ENCODE results near the gene SRR.
A peak's percentile ranks its signal among the peaks of the same experiment; 100 is the strongest.
"Not testable (repeated sequence)": the region's sequence is repeated elsewhere in the genome, so short reads cannot be mapped to it uniquely, and the experiment has no call there.

SRR gene

DNA sequence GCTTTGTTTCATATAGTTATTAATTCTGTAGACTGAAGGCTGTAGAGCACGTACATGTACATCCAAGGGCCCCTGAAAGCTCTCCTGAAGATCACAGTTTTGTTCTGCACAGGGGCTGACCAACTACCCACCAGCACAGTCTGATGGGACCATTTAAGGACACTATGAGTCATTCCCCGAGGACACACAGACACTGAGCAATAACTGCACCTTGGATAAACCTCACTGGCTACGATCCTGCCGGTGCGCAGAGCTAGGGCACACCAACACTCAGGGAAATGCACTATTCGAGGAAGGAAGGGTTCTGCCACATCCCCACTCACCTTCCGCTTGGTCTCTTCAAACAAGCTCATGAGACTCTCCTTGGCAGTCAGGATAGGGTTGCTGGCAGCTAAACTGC, 20.4 kb upstream of the SRR start:
- DNase-seq: no peak
- intact Hi-C loops (cut with DNase I): no loop called here

DNA sequence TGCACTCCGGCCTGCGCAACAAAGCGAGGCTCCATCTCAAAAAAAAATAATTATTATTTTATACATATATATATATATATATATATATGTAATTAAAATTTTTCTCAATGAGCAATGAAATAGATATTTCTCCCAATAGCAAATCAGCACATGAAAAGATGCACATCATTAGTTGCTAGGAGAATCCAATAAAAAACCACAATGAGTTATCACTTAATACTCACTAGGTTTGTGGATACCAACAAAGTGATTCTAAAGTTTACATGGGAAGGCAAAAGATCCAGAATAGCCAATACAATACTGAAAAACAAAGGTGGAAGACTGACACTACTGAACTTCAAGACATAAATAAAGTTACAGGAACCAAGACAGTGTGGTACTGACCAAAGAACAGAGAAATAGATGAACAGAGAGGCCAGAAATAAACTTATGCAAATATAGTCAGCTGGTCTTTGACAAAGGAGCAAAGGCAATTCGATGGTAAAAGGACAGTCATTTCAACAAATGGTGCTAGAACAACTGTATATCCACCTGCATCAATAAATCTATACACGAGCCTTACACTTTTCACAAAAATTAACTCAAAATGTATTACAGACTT, 13.8 kb upstream of the SRR start:
- DNase-seq: no peak
- intact Hi-C loops (cut with DNase I): no loop called here

DNA sequence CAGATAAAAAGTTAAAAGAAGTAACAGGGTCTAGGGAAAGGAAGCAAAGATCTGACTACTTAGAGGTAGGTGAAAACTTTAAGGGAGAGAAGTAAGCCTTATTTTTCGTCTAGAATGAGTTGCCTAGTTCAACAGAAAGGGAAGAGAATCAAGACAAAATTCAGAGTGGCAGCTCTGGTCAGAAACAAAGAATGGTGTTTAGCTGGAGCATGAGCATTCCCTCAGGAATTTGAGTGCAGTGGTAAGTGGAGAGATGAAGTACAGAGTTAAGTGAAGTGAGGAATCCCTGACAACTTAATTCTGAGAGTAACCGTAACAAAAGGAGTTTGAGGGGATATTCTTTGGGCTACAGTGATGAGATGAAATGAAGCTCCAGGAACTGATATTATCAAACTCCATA, 11.7 kb upstream of the SRR start:
- no peak for DNase-seq
- intact Hi-C loops (cut with DNase I): no loop called here

DNA sequence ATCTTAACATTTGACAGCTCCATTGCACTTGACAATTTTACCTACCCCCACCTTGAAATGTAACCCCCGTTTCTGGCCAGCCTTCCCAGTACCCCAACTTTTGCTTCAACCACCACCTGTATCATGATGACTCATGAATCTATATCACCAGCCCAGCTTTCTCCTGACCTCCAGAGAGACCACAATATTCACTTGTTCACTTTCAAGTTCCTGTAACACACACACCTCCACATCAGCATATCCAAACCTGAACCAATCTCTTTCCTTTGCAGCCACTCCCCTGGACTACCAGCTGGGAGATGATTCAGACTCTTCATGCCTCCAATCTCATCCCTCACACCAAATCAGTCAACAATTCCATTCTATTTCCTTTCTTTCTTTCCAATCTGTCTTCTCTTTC, 8.2 kb upstream of the SRR start:
- DNase-seq: no peak
- intact Hi-C loops (cut with DNase I): no loop called here

DNA sequence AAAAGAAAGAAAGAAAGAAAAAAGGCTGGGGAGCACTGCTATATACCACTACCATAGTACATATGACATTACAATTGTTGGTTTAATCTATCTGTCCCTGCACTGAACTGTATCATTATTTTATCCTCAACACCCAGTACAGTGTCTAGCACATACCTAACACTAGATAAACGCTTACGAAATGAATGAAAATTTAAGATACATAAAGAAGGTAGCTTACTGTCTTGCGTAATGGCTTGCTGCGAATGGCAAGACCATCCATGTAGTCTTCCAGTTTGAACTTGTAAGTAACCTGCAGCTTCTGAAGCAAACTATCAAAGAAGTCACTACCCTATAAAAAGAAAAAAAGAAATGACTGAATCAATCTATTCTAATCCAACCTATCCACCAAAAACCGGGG, 6.7 kb upstream of the SRR start:
- intact Hi-C loops (cut with DNase I): no loop called here
- DNase-seq: no peak

DNA sequence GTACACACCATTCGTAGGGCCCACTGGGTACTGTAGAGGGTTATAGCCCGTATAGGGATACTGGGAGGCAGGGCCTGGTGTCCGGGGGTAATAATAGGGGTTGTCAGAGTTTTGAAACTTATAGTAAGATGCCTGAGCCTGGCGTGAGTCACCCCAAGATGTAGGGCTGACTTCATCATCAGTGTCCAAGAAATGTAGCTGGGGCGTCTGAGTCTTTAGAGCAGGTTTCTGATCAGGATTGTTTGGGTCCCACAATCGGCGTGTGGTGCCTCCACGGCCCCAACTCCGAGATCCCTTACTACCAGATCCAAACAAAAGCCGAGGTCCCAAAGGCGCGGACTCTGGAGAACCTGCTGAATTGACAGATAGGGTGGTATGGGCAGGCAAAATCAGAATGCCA, 4.6 kb upstream of the SRR start:
- intact Hi-C loops (cut with DNase I): no loop called here
- DNase-seq: no peak

DNA sequence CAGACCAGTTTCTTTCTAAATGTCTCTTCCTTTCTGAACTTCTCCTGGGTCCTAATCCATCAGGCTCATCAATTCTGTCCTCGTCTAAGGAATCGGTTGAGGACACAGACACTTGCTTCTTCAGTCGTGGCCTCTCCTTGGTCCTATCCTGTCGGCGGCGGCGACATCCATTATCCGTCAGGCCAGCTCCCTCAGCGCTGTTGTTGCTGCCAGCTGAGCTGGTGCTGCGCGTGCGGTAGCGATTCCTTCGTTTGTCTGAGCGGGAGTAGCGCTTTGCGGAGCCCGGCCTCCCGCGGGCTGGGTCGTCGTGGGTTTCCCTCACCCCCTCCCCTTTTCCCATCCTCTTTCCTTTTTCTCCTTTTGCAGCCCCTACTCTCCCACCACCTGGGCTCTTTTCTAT, 4.0 kb upstream of the SRR start:
- DNase-seq: no peak
- intact Hi-C loops (cut with DNase I): no loop called here

DNA sequence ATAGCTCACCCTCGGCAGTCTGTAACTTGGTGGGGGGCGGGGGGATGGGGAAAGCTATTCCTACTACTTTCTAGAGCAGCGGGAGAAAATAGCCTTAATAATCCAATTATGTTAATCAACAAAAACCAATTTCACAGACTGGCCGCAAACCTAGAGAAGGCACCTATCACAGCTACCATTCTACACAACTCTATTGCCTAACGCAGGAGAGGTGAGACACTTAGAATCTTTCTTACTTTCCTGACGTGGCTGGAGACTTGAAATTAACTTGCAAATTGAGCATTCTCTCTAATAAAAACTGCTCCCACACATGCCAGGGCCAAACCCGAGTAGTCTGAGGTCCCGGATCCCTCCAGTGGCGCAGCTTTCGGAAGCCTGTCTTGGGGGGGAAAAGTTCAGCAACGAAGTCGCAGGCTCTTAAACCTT, 959 bp upstream of the SRR start:
- no peak for DNase-seq
- intact Hi-C loops (cut with DNase I): loop anchor here (2.0 kb wide), 1 partner anchor 34 kb away; the partner anchor contains the start of genes SGSM2 and TSR1

DNA sequence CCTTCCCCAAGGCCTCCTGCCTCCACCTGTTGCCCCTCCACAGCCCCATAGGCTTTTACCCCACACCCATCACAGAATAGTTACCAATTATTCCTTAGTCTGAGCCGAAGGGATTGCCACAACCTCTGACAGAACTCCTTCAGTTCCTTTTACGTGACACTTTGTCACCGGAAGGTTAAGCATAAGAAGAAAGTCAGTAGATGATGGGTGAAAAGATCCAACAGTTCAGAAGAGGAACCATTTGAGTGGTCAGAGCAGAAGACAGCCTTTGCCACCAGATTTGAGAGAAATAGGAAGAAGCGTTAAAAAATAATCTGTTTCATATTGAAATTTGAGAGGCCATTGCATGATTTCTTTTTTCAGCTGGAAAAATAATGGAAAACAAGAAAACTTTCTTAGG, 1.2 kb downstream of the SRR start:
- DNase-seq: no peak
- intact Hi-C loops (cut with DNase I): no loop called here

DNA sequence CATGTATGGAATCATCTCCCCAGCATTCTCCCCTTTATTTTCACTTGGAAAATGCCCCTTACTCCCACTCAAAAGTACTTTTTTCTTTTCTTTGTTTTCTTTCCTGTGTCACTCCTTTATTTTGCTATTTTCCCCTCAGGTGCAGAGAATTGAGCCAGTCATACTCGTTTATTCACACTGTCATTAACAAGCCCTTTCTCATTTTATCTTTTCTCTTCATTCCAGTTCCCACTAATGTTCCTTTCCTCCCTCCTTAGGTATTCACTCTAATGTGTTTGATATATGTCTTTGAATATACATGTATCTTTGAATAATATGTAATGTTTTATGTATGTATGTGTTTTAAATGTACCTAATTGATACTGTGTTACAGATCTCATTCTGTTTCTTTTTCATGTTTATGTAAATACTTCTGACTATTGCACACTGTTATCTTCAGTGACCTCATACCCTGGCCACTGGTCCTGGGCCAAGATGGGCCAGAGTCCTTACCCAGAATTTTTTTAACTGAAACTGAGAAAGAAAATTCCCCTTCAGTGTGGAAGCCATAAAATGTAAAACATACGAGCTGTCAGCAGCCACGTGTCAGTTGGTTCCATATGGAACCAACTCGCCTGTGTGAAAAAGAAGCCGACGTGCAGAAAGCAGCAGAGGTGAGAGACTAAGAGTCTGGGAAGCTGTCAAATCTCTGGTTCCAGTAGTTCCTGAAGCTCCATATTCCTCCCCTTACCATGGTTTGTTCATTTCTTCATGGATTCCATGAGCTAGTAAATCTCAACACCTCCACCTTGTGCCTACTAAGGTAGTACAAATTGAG, 5.8 kb downstream of the SRR start:
- peak in 2 of 10 donors; percentile 7 to 47 for DNase-seq

DNA sequence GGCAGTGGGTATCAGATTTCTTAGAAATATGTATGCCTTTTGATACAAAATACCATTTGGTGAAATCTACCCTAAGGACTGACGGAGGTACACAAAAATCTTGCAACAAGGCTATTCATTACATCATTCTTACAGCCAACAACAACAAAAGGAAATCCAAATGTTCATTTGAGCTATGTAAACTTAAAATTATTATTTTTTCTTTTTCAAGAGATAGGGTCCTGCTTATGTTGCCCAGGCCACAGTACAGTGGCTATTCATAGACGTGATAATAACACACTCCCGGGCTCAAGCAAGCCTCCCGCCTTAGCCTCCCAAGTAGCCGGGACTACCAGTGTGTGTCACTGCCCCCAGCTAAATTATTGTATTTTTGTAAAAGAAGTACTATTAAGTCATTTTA, 9.0 kb downstream of the SRR start:
- intact Hi-C loops (cut with DNase I): no loop called here
- DNase-seq: peak in 1 of 10 donors; percentile 58

More for the DNA sequence above, 5.8 kb downstream of the SRR start:
- intact Hi-C loops (cut with DNase I): no loop called here

DNA sequence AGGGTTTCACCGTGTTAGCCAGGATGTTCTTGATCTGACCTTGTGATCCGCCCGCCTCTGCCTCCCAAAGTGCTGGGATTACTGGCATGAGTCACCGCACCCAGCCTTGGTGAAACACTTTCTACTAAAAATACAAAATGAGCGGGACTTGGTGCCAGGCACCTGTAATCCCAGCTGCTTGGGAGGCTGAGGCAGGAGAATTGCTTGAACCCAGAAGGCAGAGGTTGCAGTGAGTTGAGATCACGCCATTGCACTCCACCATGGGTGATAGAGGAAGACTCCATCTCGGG, 13.1 kb downstream of the SRR start:
- intact Hi-C loops (cut with DNase I); DNase-seq: not testable (repeated sequence)

DNA sequence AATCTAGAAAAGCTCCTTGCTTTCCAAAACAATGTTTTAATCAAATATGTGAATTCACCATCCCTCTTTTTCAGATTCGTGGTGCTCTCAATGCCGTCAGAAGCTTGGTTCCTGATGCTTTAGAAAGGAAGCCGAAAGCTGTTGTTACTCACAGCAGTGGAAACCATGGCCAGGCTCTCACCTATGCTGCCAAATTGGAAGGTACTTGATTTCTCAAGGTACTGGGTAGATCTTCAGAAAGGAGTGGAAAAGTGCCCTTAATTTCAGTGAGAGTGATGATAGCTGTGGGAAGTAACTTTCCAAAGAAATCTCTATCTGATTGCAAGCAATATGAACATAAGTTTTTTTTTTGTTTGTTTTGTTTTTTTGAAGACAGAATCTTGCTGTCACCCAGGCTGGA, 14.0 kb downstream of the SRR start:
- no peak for DNase-seq
- intact Hi-C loops (cut with DNase I): no loop called here

DNA sequence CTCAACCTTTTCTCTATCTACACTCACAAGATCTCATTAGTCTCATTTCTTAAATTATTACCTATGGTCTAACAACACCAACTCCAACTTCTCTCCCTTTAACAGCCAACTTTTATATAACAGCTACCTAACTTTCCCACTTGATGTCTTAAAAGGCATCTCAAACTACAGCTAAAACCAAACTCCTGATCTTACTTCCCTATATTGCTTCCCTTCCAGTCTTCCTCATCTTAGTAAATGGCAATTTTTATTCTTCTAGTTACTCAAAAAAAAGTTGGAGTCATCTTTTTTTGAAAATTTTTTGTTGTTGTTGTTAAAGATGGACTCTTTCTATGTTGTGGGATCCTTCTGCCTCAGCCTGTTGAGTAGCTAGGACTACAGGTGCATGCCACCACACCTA, 15.3 kb downstream of the SRR start:
- intact Hi-C loops (cut with DNase I): no loop called here
- DNase-seq: no peak

DNA sequence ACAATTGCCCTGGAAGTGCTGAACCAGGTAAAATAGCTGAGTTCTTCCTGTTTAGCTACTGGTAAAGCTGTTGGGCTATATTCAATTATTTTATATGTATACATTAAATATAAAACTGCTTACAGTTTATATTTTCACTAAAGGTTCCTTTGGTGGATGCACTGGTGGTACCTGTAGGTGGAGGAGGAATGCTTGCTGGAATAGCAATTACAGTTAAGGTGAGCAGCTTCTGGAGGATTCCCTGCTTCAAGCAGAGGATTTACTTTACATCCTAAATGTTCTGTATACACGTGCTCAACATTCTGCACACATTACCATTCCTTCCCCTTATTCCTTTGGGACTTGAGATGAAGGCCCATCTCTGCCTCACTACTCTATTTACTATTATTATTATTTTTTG, 17.6 kb downstream of the SRR start:
- DNase-seq: no peak
- intact Hi-C loops (cut with DNase I): no loop called here

DNA sequence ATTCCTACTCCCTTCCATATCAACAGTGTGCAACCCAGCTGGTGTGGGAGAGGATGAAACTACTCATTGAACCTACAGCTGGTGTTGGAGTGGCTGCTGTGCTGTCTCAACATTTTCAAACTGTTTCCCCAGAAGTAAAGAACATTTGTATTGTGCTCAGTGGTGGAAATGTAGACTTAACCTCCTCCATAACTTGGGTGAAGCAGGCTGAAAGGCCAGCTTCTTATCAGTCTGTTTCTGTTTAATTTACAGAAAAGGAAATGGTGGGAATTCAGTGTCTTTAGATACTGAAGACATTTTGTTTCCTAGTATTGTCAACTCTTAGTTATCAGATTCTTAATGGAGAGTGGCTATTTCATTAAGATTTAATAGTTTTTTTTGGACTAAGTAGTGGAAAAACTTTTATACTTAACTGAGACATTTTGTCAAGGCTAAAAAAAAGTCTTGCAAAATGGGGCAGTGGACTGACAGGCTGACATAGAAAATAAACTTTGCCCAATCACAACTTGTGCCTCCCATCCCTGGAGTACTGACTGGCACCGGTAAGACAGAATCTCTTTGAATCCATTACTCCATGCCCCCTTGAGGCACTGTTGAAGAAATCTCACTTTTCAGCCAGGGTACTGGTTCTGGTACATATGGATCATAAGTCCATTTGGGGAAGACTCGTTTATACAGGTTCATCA, 20.0 kb downstream of the SRR start:
- intact Hi-C loops (cut with DNase I): no loop called here
- DNase-seq: no peak

DNA sequence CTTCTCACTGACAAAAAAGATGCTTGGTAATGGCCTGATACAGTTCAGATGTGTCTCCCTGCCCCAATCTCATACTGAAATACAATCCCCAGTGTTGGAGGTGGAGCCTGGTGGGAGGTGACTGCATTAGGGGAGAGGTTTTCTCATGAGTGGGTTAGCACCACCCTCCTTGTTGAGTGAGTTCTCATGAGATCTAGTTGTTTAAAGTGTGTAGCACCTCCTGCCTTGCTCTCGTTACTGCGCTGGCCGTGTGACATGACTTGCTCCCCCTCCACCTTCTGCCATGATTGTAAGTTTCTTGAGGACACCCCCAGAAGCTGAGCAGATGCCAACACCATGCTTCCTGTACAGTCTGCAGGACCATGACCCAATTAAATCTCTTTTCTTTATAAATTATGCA, 27.6 kb downstream of the SRR start:
- intact Hi-C loops (cut with DNase I): no loop called here
- DNase-seq: no peak

DNA sequence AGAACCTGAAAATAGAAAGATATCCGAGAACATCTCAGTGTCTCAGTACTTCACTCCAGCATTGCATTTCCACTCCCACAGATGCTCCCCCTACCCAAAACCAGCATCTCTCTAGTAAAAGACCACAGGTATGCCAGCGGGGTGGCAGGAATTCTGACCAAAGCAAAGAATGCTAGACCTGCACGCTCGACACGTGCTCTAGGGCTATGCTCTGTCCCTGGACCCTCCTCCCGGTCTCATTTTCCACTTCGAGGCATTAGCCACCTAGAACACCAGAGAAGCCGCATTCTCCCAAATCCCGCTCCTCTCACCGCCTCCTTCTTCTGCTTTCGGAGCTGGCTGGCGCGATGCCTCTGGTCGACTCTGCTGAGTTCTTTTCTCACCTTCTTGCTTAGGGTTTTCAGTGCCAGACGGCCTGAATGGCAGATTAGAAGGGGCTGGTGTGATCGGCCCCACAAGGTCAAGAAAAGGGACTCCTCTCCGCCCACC, 32.0 kb downstream of the SRR start:
- intact Hi-C loops (cut with DNase I): loop anchor here (2.0 kb wide), 1 partner anchor 33 kb away; the partner anchor contains the start of genes SMG6 and SRR
- DNase-seq: peak in 1 of 10 donors; percentile 83

DNA sequence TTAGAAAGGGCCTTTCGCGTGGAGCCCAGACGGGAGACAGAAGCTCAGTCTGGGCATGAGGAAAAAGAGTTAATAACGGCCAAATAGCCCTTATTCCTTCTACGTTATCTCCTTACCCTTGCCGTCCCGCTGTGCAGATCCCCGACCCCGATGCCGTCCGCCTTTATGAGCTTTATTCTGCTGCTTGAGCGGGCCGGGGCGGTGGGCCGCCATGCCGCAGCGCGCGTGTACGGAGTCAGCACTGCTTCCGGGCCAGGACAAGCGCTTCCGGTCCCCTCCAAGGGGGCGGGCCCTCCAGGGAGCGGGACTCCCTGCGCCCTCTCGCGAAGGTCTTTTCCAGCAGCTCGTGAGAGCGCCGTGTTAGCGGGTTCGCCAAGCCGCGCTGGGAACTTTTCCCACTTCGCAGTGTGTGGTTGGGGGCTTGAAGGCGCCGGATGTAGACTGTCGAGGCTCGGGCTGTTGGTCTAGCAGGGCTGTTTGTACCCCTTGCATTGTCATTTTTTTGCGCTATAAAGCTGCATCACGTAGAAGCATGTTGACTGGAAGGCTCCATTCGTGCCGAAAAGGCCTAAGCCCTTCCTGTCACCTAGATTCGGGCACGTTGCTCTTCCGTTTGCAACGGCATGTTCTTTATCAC, 32.6 kb downstream of the SRR start, which contains the start of gene TSR1:
Gene TSR1, minus strand, starts transcription at position 243 of the 637 bp plus-strand sequence. Its CDS starts 30 bp downstream, at position 213.
- intact Hi-C loops (cut with DNase I): loop anchor here (2.0 kb wide), 1 partner anchor 34 kb away; the partner anchor contains the start of genes SMG6 and SRR
- DNase-seq: peak; percentile 90 to 99 (median 94)

DNA sequence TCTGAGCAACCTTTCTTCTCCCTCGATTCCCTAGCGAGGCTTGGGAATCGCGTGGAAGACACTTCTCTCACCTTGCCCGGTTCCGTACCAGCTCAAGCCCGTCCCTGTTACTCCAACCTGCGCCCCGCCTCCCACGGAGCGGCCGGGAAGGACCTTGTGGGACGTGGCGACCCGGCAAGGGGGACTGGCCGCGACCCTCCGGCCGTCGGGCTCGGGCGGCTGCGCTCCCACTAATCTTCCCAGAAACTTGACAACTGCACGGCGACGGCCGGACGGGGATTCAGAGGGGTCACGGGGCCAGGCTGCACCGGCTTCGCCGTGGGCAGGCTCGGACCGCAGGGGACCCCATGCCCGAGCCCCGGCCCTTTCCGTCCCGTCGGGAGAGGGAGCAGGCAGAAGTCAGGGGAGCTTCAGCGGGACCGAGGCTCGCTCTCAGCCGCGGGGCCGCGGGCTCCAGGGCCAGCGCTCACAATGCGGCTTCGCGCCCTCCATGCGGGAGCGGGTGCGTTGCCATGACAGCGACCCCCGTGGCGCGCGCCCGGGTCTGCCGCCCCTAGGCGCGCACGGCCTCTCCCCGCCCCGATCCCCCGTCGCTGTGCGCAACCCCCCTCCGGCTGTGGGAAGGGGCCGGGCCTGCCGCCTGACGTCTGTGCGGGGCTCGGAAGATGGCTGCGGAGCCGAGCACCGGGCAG, 33.2 kb downstream of the SRR start, which contains the start of gene SGSM2:
Gene SGSM2, plus strand, starts transcription at position 650 of the 692 bp plus-strand sequence. CDS start 188 bp downstream, outside the sequence.
- intact Hi-C loops (cut with DNase I): loop anchor here (2.0 kb wide), 1 partner anchor 34 kb away; the partner anchor contains the start of genes SMG6 and SRR
- peak; percentile 42 to 95 (median 67) for DNase-seq

Measured in posterior cingulate gyrus (tissue), 11 donors.